GM12878 (cell line): ENCODE data around the gene DNMBP. TPM values are rescaled to one million over a fixed set of nuclear protein-coding genes. Genes with fewer than 3 reads are reported as not detected.
A peak's percentile ranks its signal among the peaks of the same experiment; 100 is the strongest.

Experiments used
- ATAC-seq: fragments of 200-7000 bp; cut with Tn5 transposase; 3 replicates; pipeline ENCODE4 v1.9.1; 2020; ENCODE audit warnings: mild to moderate bottlenecking, moderate library complexity
- BruUV-seq: library from RNA; stranded (reverse); fragments of 400-500 nt; replicated peaks from 2 replicates; lab custom pipeline; 2021; lab: Mats Ljungman, UMichigan
- CTCF ChIA-PET: fragments of 300-600 bp; sonication (Branson Sonifier 250); formaldehyde crosslinking; extraction: SDS; loops from one replicate; lab custom pipeline; 2021; ENCODE audit warnings: inconsistent platforms; lab: Yijun Ruan, JAX
- POLR2A ChIA-PET: fragments of 350-600 bp; formaldehyde crosslinking; extraction: SDS; loops from one replicate; lab custom pipeline; 2021; ENCODE audit warnings: inconsistent platforms; lab: Charles Lee
- RAD21 ChIA-PET: fragments of 300-600 bp; sonication (Branson Sonifier 250); formaldehyde crosslinking; loops from one replicate; lab custom pipeline; 2023; ENCODE audit warnings: antibody characterized with exemption; ENCODE audit not compliant: unreplicated experiment; lab: Charles Lee
- SMC1A ChIA-PET: fragments of 300-600 bp; sonication (Branson Sonifier 250); formaldehyde crosslinking; loops from one replicate; lab custom pipeline; 2023; ENCODE audit not compliant: unreplicated experiment, uncharacterized antibody; lab: Charles Lee
- DNase-seq: peaks from one replicate; pipeline ENCODE4 v3.0.0-alpha.2; 2011; ENCODE audit warnings: low read depth, low spot score
- FAIRE-seq: peaks from 3 replicates; lab custom pipeline; 2011; peaks lifted over from hg19 to GRCh38; lab: Jason Lieb, UNC
- H2AFZ ChIP-seq: 2 replicates; pipeline ENCODE4 v1.6.0; 2011; ENCODE audit warnings: low read depth, low read length, control low read depth; ENCODE audit not compliant: control insufficient read depth
- H3K27ac ChIP-seq: 2 replicates; pipeline ENCODE4 v1.5.1; 2011; ENCODE audit warnings: control low read depth; ENCODE audit not compliant: control insufficient read depth, insufficient read depth
- H3K27me3 ChIP-seq, 2 experiments: replicated peaks in 1 of 2; 2 replicates each; pipeline versions ENCODE4 v1.6.0 to v1.6.1; 2011; ENCODE audit warnings: low read length in 1 of 2; ENCODE audit not compliant: control insufficient read depth in 2 of 2, insufficient read depth in 2 of 2
- H3K36me3 ChIP-seq, 2 experiments: 2 replicates each; pipeline ENCODE4 v1.5.1; 2011; ENCODE audit warnings: low read length in 1 of 2; ENCODE audit not compliant: control insufficient read depth in 2 of 2, insufficient read depth in 2 of 2
- H3K4me1 ChIP-seq: 2 replicates; pipeline ENCODE4 v1.6.1; 2011; ENCODE audit warnings: mild to moderate bottlenecking, low read length, moderate library complexity, mixed read lengths; ENCODE audit not compliant: control insufficient read depth, insufficient read depth
- H3K4me2 ChIP-seq: 2 replicates; pipeline ENCODE4 v1.6.0; 2011; ENCODE audit warnings: control low read depth; ENCODE audit not compliant: control insufficient read depth, insufficient read depth
- H3K4me3 ChIP-seq: fragments of 200-600 bp; sonication (generic); 2 replicates; pipeline ENCODE4 v1.5.1; 2016
- H3K79me2 ChIP-seq: 2 replicates; pipeline ENCODE4 v1.6.0; 2011; ENCODE audit warnings: low read length; ENCODE audit not compliant: control insufficient read depth, insufficient read depth
- H3K9ac ChIP-seq: 2 replicates; pipeline ENCODE4 v1.8.0; 2011; ENCODE audit warnings: low read length, control low read depth, mixed read lengths; ENCODE audit not compliant: control insufficient read depth, insufficient read depth
- H3K9me3 ChIP-seq: replicated peaks from 3 replicates; pipeline ENCODE4 v1.5.1; 2011; ENCODE audit warnings: mild to moderate bottlenecking, low read length; ENCODE audit not compliant: control insufficient read depth, insufficient read depth
- H4K20me1 ChIP-seq: 2 replicates; pipeline ENCODE4 v1.6.0; 2011; ENCODE audit not compliant: control insufficient read depth, insufficient read depth
- ASH2L ChIP-seq: fragments of 300-600, 200-600 bp; sonication (generic); IDR thresholded peaks from 2 replicates; pipeline ENCODE4 v1.6.1; 2017; ENCODE audit warnings: low read depth, mild to moderate bottlenecking, borderline replicate concordance
- CHD2 ChIP-seq: IDR thresholded peaks from 2 replicates; pipeline ENCODE4 v1.6.1; 2011; ENCODE audit warnings: low read depth, low read length, improper control_type of control experiment, borderline replicate concordance
- EGR1 ChIP-seq, 2 experiments: IDR thresholded peaks; 1 replicate in 1 of 2; 2 replicates in 1 of 2; pipeline ENCODE4 v1.6.1; 2011 to 2012; ENCODE audit warnings: low read depth in 2 of 2, low read length in 2 of 2, borderline replicate concordance in 1 of 2, mild to moderate bottlenecking in 1 of 2, moderate library complexity in 1 of 2
- ESRRA ChIP-seq: IDR thresholded peaks from 2 replicates; pipeline ENCODE4 v1.6.1; 2012; ENCODE audit warnings: mild to moderate bottlenecking, low read length, improper control_type of control experiment
- ETV6 ChIP-seq, 2 experiments: fragments of 450-650 bp in 1 of 2; IDR thresholded peaks in 1 of 2; conservative IDR thresholded peaks in 1 of 2; 2 replicates each; pipeline ENCODE4 v1.6.1; 2014; ENCODE audit warnings: antibody characterized with exemption in 1 of 2, borderline replicate concordance in 1 of 2, low read depth in 1 of 2, mild to moderate bottlenecking in 1 of 2, moderate library complexity in 1 of 2
- FOXM1 ChIP-seq: IDR thresholded peaks from 2 replicates; pipeline ENCODE4 v1.6.1; 2012; ENCODE audit warnings: low read depth, mild to moderate bottlenecking, inconsistent platforms, low read length, moderate library complexity
- KDM1A ChIP-seq: fragments of 200-600 bp; sonication (generic); IDR thresholded peaks from 2 replicates; pipeline ENCODE4 v1.6.1; 2016; ENCODE audit warnings: borderline replicate concordance
- MAX ChIP-seq: IDR thresholded peaks from 2 replicates; pipeline ENCODE4 v1.6.1; 2012; ENCODE audit warnings: low read depth, low read length, improper control_type of control experiment
- MEF2B ChIP-seq: fragments of 450-650 bp; IDR thresholded peaks from 2 replicates; pipeline ENCODE4 v1.6.1; 2018; ENCODE audit warnings: mild to moderate bottlenecking, moderate library complexity; ENCODE audit not compliant: partially characterized antibody, poor library complexity, severe bottlenecking
- MTA3 ChIP-seq: IDR thresholded peaks from 2 replicates; pipeline ENCODE4 v1.6.1; 2012; ENCODE audit warnings: low read length, inconsistent platforms, borderline replicate concordance
- NFIC ChIP-seq: IDR thresholded peaks from 2 replicates; pipeline ENCODE4 v1.6.1; 2012; ENCODE audit warnings: low read depth, mild to moderate bottlenecking, inconsistent platforms, low read length, moderate library complexity
- NFXL1 ChIP-seq: fragments of 450-650 bp; IDR thresholded peaks from 2 replicates; pipeline ENCODE4 v1.6.1; 2017; ENCODE audit warnings: antibody characterized with exemption, mild to moderate bottlenecking, borderline replicate concordance
- NR2C2 ChIP-seq: IDR thresholded peaks from 2 replicates; pipeline ENCODE4 v1.6.1; 2011; ENCODE audit warnings: borderline replicate concordance, low read depth; ENCODE audit not compliant: control insufficient read depth, insufficient read length
- NRF1 ChIP-seq: conservative IDR thresholded peaks from 2 replicates; pipeline ENCODE4 v1.6.1; 2011; ENCODE audit warnings: mild to moderate bottlenecking, low read depth, low read length, improper control_type of control experiment
- RAD21 ChIP-seq: IDR thresholded peaks from 2 replicates; pipeline ENCODE4 v1.6.1; 2011; ENCODE audit warnings: mild to moderate bottlenecking, low read depth, low read length, moderate library complexity; ENCODE audit not compliant: insufficient read depth
- RAD51 ChIP-seq: fragments of 450-650 bp; IDR thresholded peaks from 2 replicates; pipeline ENCODE4 v1.6.1; 2016; ENCODE audit warnings: moderate library complexity, mild to moderate bottlenecking, inconsistent platforms
- RB1 ChIP-seq: fragments of 450-650 bp; formaldehyde crosslinking; IDR thresholded peaks from 2 replicates; pipeline ENCODE4 v1.6.1; 2017; ENCODE audit warnings: mild to moderate bottlenecking, borderline replicate concordance
- SIN3A ChIP-seq: IDR thresholded peaks from 2 replicates; pipeline ENCODE4 v1.6.1; 2012; ENCODE audit warnings: low read depth, low read length, improper control_type of control experiment
- SMAD1 ChIP-seq: fragments of 450-650 bp; IDR thresholded peaks from 2 replicates; pipeline ENCODE4 v1.6.1; 2018; ENCODE audit warnings: mild to moderate bottlenecking, low read depth; ENCODE audit not compliant: partially characterized antibody
- SMC3 ChIP-seq: IDR thresholded peaks from 2 replicates; pipeline ENCODE4 v1.6.1; 2011; ENCODE audit warnings: low read length, improper control_type of control experiment, borderline replicate concordance
- SPI1 ChIP-seq: IDR thresholded peaks from 2 replicates; pipeline ENCODE4 v1.6.1; 2011; ENCODE audit warnings: low read depth, mild to moderate bottlenecking, low read length, moderate library complexity, borderline replicate concordance; ENCODE audit not compliant: insufficient read depth
- TBL1XR1 ChIP-seq: IDR thresholded peaks from 2 replicates; pipeline ENCODE4 v1.6.1; 2012; ENCODE audit warnings: low read depth, low read length, improper control_type of control experiment
- WRNIP1 ChIP-seq: IDR thresholded peaks from 2 replicates; pipeline ENCODE4 v1.6.1; 2011; ENCODE audit warnings: low read depth, low read length, improper control_type of control experiment, borderline replicate concordance
- YY1 ChIP-seq: IDR thresholded peaks from 2 replicates; pipeline ENCODE4 v1.6.1; 2011; ENCODE audit warnings: low read depth, mild to moderate bottlenecking, low read length
- ZZZ3 ChIP-seq: IDR thresholded peaks from 2 replicates; pipeline ENCODE4 v1.6.1; 2011; ENCODE audit warnings: low read depth; ENCODE audit not compliant: control insufficient read depth, insufficient read length
- WGBS: methylation state at CpG from one replicate; pipeline ENCODE4 v1.1.6; 2016; ENCODE audit warnings: low lambda C conversion rate; ENCODE audit not compliant: insufficient replicate concordance, insufficient coverage; ENCODE audit errors: missing lambda C conversion rate; 5-methylcytosine and 5-hydroxymethylcytosine counted together
- in situ Hi-C: fragments of 300-500 bp; cut with MboI; formaldehyde crosslinking; loops from 9 replicates; pipeline ENCODE4 v1.14.3; 2018; ENCODE audit warnings: mixed read lengths
- intact Hi-C: fragments of 100-400 bp; cut with micrococcal nuclease; formaldehyde crosslinking; loops from one replicate; pipeline ENCODE4 v1.14.2; 2022; ENCODE audit not compliant: unreplicated experiment
- polyA plus RNA-seq, 11 experiments: library from polyadenylated mRNA; depleted of rRNA in 4 of 11; unstranded in 6 of 11; stranded (reverse) in 5 of 11; fragments of >200 nt; fragmentation: Nextera tagmentation in 4 of 11; fragmentation: Illumina TruSeq in 1 of 11; extraction: Ambion mirVana in 4 of 11; extraction: Trizol in 1 of 11; gene quantifications; 1 replicate in 1 of 11; 2 replicates in 10 of 11; pipeline versions ENCODE4 v1.2.1 to v1.2.3, GENCODE V29; 2011 to 2016; ENCODE audit warnings: inconsistent platforms in 2 of 11, missing spikeins in 2 of 11, low read depth in 1 of 11
- total RNA-seq, 4 experiments: library from RNA; depleted of rRNA in 3 of 4; stranded (reverse); fragments of >200 nt in 3 of 4; fragmentation: Illumina TruSeq in 1 of 4; extraction: Trizol in 1 of 4; gene quantifications; 2 replicates each; pipeline versions ENCODE4 v1.2.1 to v1.2.3, GENCODE V29; 2013 to 2021

The DNMBP gene
- total and polyA plus RNA-seq, 10 of the 15 experiments (the other 5 are each of a cell fraction or from before 2014, with no cell fraction given): 7.1 to 45.0 (median 22.0) TPM

GRCh38 chr10:100046021-100046486 is 36.3 kb upstream of the DNMBP start:
- H2AFZ ChIP-seq: peak overlapping the region; percentile 89
- RAD21 ChIA-PET: interaction anchor here (0.8 to 4.5 kb wide), 39 partner anchors 11 to 425 kb away, joined by 3 to 152 read pairs (median 5); partner anchors contain the start of gene DNMBP
- POLR2A ChIA-PET: interaction anchor here (0.9 to 1.2 kb wide), 4 partner anchors 36 to 200 kb away, joined by 3 to 4 read pairs (median 4); partner anchors contain the start of gene DNMBP
- H3K27ac ChIP-seq: peak overlapping the region; percentile 31; the same call in 1 of the 2 replicates
- H4K20me1 ChIP-seq: no peaks in the 10 kb centered on the region
- no TSS peak for BruUV-seq
- H3K4me2 ChIP-seq: no peak overlapping the region
- WGBS: 14% methylated on average over 7 of the region's 7 CpGs
- H3K79me2 ChIP-seq: no peaks in the 10 kb centered on the region; the same call in 1 of the 2 replicates
- FAIRE-seq (peak; percentile 23), DNase-seq (peak; percentile 50), ATAC-seq (peak; percentile 96)
- no peaks in the 10 kb centered on the region for H3K36me3 ChIP-seq
- in situ Hi-C loops (loop anchor here (5.0 kb wide), 1 partner anchor 204 kb away; no protein-coding TSS in a partner anchor), intact Hi-C loops (loop anchor here (1.0 to 2.0 kb wide), 3 partner anchors 39 to 200 kb away; no protein-coding TSS in a partner anchor)
- H3K4me1 ChIP-seq: peaks cover 29% of the 10 kb centered on the region
- H3K9me3 ChIP-seq: no peaks in the 10 kb centered on the region
- H3K9ac ChIP-seq: no peak overlapping the region; the same call in 1 of the 2 replicates
- CTCF ChIA-PET: interaction anchor here (0.6 to 13.4 kb wide), 72 partner anchors 7 to 602 kb away, joined by 3 to 340 read pairs (median 4); partner anchors contain the start of genes DNMBP and HIF1AN
- no peak overlapping the region for H3K4me3 ChIP-seq
- no peaks in the 10 kb centered on the region for H3K27me3 ChIP-seq
- SMC1A ChIA-PET: interaction anchor here (0.6 to 10.7 kb wide), 46 partner anchors 8 to 424 kb away, joined by 3 to 173 read pairs (median 5); no protein-coding TSS in a partner anchor
- TF ChIP-seq MTA3: no peak
- TF ChIP-seq ESRRA: no peak
- TF ChIP-seq CHD2: no peak
- TF ChIP-seq RAD51: no peak
- TF ChIP-seq KDM1A: no peak
- TF ChIP-seq SMAD1: no peak
- no peak for TF ChIP-seq NFXL1
- TF ChIP-seq RB1: peak; percentile 79; the same call in 1 of the 2 replicates
- no peak for TF ChIP-seq NFIC
- TF ChIP-seq ZZZ3: no peak
- TF ChIP-seq NRF1: no peak
- TF ChIP-seq MEF2B: no peak
- no peak for TF ChIP-seq NR2C2
- TF ChIP-seq EGR1 (IDR thresholded peaks at IDR 0.05; ENCODE audit: borderline replicate concordance in 1 of 2, low read depth in 2 of 2, low read length in 2 of 2): no peak
- TF ChIP-seq YY1: peak; percentile 79
- TF ChIP-seq RAD21: peak; percentile 95
- no peak for TF ChIP-seq ETV6 (conservative IDR thresholded peaks at IDR 0.05 in 1 of 2, IDR thresholded peaks at IDR 0.05 in 1 of 2; ENCODE audit: borderline replicate concordance in 1 of 2, low read depth in 1 of 2)
- TF ChIP-seq SMC3: peak; percentile 96
- TF ChIP-seq SPI1: no peak
- no peak for TF ChIP-seq ASH2L
- TF ChIP-seq WRNIP1: no peak
- no peak for TF ChIP-seq SIN3A
- no peak for TF ChIP-seq MAX
- peak; percentile 36; the same call in 1 of the 2 replicates for TF ChIP-seq FOXM1
- no peak for TF ChIP-seq TBL1XR1
